ENCODE data around the gene ANKRD29.
"Not testable (repeated sequence)": the region's sequence is repeated elsewhere in the genome, so short reads cannot be mapped to it uniquely, and the experiment has no call there.

Gene ANKRD29

GRCh38 chr18:23568281-23569138, 94.2 kb downstream of the ANKRD29 start:
- in situ Hi-C loops (cut with MboI; ENCODE audit: low sequenced_read_pairs) = no loop called here

GRCh38 chr18:23567671-23568070, 95.0 kb downstream of the ANKRD29 start:
- in situ Hi-C loops (cut with MboI; ENCODE audit: low sequenced_read_pairs) = no loop called here

GRCh38 chr18:23565916-23566547, 96.7 kb downstream of the ANKRD29 start:
- in situ Hi-C loops (cut with MboI; ENCODE audit: low sequenced_read_pairs) = no loop called here

- in situ Hi-C loops (cut with MboI; ENCODE audit: low sequenced_read_pairs) = no loop called here
Observed at GRCh38 chr18:23563377-23564043, 99.2 kb downstream of the ANKRD29 start.

- in situ Hi-C loops (cut with MboI; ENCODE audit: low sequenced_read_pairs) = no loop called here
Observed at GRCh38 chr18:23560186-23560585, 102.5 kb downstream of the ANKRD29 start.

- in situ Hi-C loops (cut with MboI; ENCODE audit: low sequenced_read_pairs) = not testable (repeated sequence)
Observed at GRCh38 chr18:23557511-23557910, 105.2 kb downstream of the ANKRD29 start.

GRCh38 chr18:23556145-23556780, 106.4 kb downstream of the ANKRD29 start:
- in situ Hi-C loops (cut with MboI; ENCODE audit: low sequenced_read_pairs) = no loop called here

GRCh38 chr18:23553887-23554286, 108.8 kb downstream of the ANKRD29 start:
- in situ Hi-C loops (cut with MboI; ENCODE audit: low sequenced_read_pairs) = no loop called here

- in situ Hi-C loops (cut with MboI; ENCODE audit: low sequenced_read_pairs) = no loop called here
Observed at GRCh38 chr18:23552505-23552904, 110.2 kb downstream of the ANKRD29 start.

- in situ Hi-C loops (cut with MboI; ENCODE audit: low sequenced_read_pairs) = no loop called here
Observed at GRCh38 chr18:23551978-23552377, 110.7 kb downstream of the ANKRD29 start.

- in situ Hi-C loops (cut with MboI; ENCODE audit: low sequenced_read_pairs) = no loop called here
Observed at GRCh38 chr18:23550898-23551297, 111.8 kb downstream of the ANKRD29 start.

All from HL-60/S4 treated with phorbol 12-myristate 13-acetate at 8.2 ng/mL for 4 days and 3 days (cell line).